GM23248 (cell line): ENCODE measurements around the gene MTA3.

Experiments
- EZH2 ChIP-seq: fragments of 200-600 bp; sonication (generic); IDR thresholded peaks from 2 replicates; pipeline ENCODE4 v1.6.1; 2018; ENCODE audit warnings: antibody characterized with exemption, mild to moderate bottlenecking; ENCODE audit not compliant: insufficient read depth, poor library complexity, severe bottlenecking
- EZH2phosphoT487 ChIP-seq: fragments of 200-600 bp; sonication (generic); IDR thresholded peaks from 2 replicates; pipeline ENCODE4 v1.6.1; 2018; ENCODE audit warnings: antibody characterized with exemption, moderate library complexity, mild to moderate bottlenecking, low read depth; ENCODE audit not compliant: insufficient read depth

DNA sequence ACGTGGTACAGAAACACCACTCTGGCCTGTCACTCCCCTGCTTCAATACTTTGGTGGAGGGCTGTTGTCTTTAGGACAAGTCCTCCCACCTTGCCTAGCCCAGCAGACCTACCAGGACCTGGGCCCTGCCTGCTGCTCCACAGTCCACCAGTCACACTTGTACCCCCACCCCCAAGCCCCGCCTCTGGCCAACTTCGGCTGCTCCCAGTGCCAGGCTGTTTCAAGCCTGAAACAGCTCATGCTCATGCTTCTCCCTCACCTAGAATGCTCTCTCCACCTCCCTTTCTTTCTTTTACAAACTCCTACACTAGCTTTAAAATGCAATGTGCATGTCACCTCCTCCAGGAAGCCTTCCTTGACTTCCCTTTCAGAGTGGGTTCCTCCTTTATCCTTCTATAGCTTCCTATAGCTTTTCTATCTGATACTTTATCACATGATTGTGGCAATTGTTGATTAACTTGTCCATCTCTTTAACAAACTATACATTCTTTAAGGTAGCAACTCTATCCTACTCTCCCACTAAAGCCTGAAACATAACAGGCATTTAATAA lies 200.3 kb downstream of the MTA3 start:
- TF ChIP-seq EZH2 = no peak
- TF ChIP-seq EZH2phosphoT487 = no peak
